ENCODE measurements around the gene CDH11. TPM values are rescaled to one million over a fixed set of nuclear protein-coding genes. Genes with fewer than 3 reads are reported as not detected.

The CDH11 gene
- total RNA-seq, 1 experiment from 2014 or later: 5.4 TPM

- no peak overlapping the region for H2BK120ac ChIP-seq (ENCODE audit: low read depth, low read length, poor library complexity, severe bottlenecking)
- no peak overlapping the region for H2BK5ac ChIP-seq (ENCODE audit: insufficient read length, low read length)
- H2BK20ac ChIP-seq (ENCODE audit: low read depth, low read length, poor library complexity, severe bottlenecking): no peak overlapping the region
- H3T11ph ChIP-seq (ENCODE audit: low read length): no peak overlapping the region
- no peak overlapping the region for H3K56ac ChIP-seq (ENCODE audit: insufficient read length, low read depth, low read length)
- H4K20me1 ChIP-seq (ENCODE audit: control insufficient read depth, insufficient read depth, insufficient read length): no peaks in the 10 kb centered on the region
- no peaks in the 10 kb centered on the region for H3K79me2 ChIP-seq (ENCODE audit: insufficient read depth, low read length)
- no peak for DNase-seq
- no peak overlapping the region for H3K9ac ChIP-seq (ENCODE audit: extremely low read depth, insufficient read length, low read length)
- H3K27ac ChIP-seq (ENCODE audit: insufficient read length, low read depth, low read length): no peak overlapping the region
- no peak overlapping the region for H3K4me3 Mint-ChIP-seq
- no peaks in the 10 kb centered on the region for H3K79me1 ChIP-seq (ENCODE audit: insufficient read depth, low read depth, low read length, poor library complexity, severe bottlenecking)
- no peak overlapping the region for H3K4ac ChIP-seq (ENCODE audit: low read depth, low read length)
- H3K18ac ChIP-seq (ENCODE audit: insufficient read length, low read depth, low read length): no peak overlapping the region
- H3K4me2 ChIP-seq (ENCODE audit: insufficient read depth, insufficient read length, low read length): no peak overlapping the region
- H3K9me3 Mint-ChIP-seq: no peaks in the 10 kb centered on the region
- no peaks in the 10 kb centered on the region for H3K9me3 ChIP-seq (ENCODE audit: control insufficient read depth, low read depth, low read length)
- no peak overlapping the region for H2BK15ac ChIP-seq (ENCODE audit: low read depth, low read length)
- no peaks in the 10 kb centered on the region for H3K36me3 Mint-ChIP-seq (ENCODE audit: insufficient read depth in 1 of 3, low read depth in 3 of 3)
- H3K14ac ChIP-seq (ENCODE audit: insufficient read depth, low read length): no peak overlapping the region
- no peak overlapping the region for H4K5ac ChIP-seq (ENCODE audit: insufficient read length, low read depth, low read length)
- H3K27me3 Mint-ChIP-seq (ENCODE audit: low read depth): no peaks in the 10 kb centered on the region
- H3K27me3 ChIP-seq (ENCODE audit: insufficient read depth, low read length): no peaks in the 10 kb centered on the region
- no peak overlapping the region for H3K23ac ChIP-seq (ENCODE audit: insufficient read length, low read depth, low read length)
- H3K27ac Mint-ChIP-seq: no peak overlapping the region
- H3K23me2 ChIP-seq (ENCODE audit: insufficient read length, low read depth, low read length, poor library complexity, severe bottlenecking): no peaks in the 10 kb centered on the region
- no peaks in the 10 kb centered on the region for H3K4me1 Mint-ChIP-seq
- H2AK5ac ChIP-seq (ENCODE audit: insufficient read length, low read length): no peak overlapping the region
- H2BK12ac ChIP-seq (ENCODE audit: insufficient read length, low read depth, low read length): no peak overlapping the region
- H3K4me1 ChIP-seq (ENCODE audit: insufficient read depth, low read length): no peaks in the 10 kb centered on the region
- no peak overlapping the region for H4K91ac ChIP-seq (ENCODE audit: insufficient read length, low read depth, low read length)
- no peak overlapping the region for H2AFZ ChIP-seq (ENCODE audit: low read length)
- TF ChIP-seq CTCF (conservative IDR thresholded peaks at IDR 0.05): no peak
- WGBS (ENCODE audit: extremely low coverage, insufficient read length, low lambda C conversion rate): no CpG with 5 or more reads among the region's 2 CpGs
- H4K8ac ChIP-seq (replicated peaks; ENCODE audit: insufficient read length, low read depth, low read length): no peak overlapping the region
These were observed 223.7 kb downstream of the CDH11 start for GRCh38 chr16:64898159-64898558.
